NCI-H345 treated with DMSO at 0.1 percent for 48 hours (cell line): Measurements from ENCODE around the gene SLC4A1.

Experiments used
- DNase-seq: peaks from one replicate; lab custom pipeline; 2025; ENCODE audit not compliant: unreplicated experiment; lab: John Stamatoyannopoulos, UW

SLC4A1 gene

DNA sequence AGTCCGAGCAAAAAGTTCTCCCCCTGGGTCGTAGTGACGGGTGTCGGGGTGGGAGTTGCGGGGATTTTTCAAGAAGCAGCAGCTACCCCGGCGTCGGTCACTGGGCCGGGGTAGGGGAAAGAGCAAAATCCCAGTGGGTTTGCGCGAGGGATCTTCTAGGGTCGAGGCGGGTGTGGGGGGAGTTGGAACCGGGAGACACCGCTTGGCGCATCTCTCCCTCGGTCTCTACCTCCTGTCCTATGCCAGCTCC is 46.1 kb downstream of the SLC4A1 start:
- DNase-seq, result no peak

GRCh38 chr17:44221084-44221861 is 46.7 kb downstream of the SLC4A1 start:
- peak; percentile 59 for DNase-seq

- peak; percentile 13 for DNase-seq
Measured at GRCh38 chr17:44220213-44221083, 47.5 kb downstream of the SLC4A1 start.

DNA sequence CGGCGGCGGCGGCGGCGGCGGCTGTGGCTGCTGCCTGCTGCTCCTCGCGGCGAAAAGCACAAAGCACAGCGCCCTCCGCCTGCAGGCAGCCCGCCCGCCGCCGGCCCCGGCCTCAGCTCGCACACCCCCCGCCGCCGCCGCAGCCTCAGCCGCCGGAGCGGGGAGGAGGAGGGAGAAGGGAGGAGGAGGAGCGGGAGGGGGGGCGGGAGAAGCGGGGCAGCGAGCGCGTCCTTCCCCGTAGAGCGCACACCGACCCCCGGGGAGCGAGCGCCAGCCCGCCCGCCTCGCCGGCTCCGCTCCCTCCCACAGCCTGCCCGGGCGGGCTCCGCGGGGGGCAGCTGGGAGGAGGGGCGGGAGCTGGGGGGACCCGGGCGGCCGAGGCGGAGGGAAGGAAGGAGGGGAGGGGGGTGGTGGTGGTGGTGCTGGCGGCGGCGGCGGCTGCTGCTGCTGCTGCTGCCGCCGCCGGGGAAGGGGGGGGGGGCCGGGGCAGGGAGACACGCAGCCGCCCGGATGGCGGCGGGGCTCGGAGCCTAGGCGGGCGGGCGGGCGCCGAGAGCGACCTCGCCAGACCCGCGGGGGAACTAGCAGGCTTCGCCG is 48.2 kb downstream of the SLC4A1 start, which contains the start of gene UBTF:
TSS of gene UBTF (minus strand) at position 60 of the 597 bp plus-strand sequence. CDS start 1,446 bp downstream, outside the sequence.
- DNase-seq, result peak; percentile 50

DNA sequence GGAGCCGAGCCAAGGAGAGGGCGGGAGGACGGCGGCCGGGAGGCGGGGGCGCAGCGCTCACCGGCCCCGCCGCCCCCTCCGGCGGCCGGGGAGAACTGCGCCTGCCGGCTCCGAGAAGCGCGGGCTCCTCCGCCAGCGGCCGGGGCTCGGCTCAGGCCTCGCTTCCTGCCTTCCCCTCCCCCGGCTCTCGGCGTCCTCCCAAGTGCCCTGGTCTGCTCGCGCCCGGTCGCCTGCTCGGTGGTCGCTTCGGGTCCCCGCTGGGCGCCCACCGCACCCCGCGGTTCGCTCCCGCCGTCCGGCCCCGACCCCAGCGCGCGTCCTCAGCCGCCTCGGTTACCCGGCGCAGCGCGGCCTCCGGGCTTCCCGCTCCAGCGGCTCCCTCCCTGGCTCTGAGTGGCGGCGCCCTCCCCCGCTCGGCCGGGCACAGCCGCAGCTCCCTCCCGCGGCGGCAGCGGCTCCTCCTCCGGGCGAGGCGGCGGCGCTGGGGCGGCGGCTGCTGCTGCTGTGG is 48.8 kb downstream of the SLC4A1 start:
- no peak for DNase-seq

GRCh38 chr17:44218344-44219107 is 49.4 kb downstream of the SLC4A1 start:
- DNase-seq, result peak; percentile 59

GRCh38 chr17:44217738-44218343 is 50.1 kb downstream of the SLC4A1 start:
- DNase-seq, result no peak

DNA sequence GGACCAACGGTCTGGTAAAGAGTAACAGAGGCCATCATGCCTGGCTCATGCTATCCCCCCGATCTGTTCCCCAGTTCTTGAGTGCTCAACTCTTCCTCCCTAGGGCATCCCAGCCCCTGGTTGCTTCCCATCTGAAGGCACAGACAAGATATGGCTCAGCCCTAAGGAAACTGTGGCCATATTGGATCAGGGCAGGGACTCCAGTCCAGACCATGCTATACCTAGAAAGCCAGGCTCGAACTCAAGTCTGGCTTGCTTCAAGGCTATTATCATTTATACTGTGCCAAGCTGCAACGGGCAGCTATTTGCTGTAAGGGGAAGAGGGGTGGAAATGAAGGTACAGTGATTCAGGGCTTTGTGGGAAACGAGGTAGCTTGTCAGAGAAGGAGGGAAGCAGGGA is 51.2 kb downstream of the SLC4A1 start:
- DNase-seq, result no peak

DNA sequence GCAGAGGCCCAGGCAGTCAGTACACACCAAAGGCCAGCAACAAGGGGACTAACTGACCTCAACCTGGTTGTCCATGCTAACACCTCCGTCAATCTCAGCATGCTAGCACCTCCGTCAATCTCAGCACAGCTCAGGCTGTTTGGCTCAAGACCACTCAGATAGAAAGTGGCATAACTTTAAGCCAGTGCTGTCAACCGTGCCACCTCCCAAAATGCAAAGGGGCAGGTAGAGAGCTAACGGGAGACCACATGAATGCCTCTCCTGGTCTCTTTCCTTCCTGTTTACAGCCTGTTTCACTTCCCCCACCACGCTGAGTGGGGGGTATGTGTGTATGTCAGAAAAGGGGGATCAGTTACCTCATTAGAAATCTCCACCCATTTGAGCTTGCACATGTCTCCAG is 51.8 kb downstream of the SLC4A1 start:
- DNase-seq, result no peak

DNA sequence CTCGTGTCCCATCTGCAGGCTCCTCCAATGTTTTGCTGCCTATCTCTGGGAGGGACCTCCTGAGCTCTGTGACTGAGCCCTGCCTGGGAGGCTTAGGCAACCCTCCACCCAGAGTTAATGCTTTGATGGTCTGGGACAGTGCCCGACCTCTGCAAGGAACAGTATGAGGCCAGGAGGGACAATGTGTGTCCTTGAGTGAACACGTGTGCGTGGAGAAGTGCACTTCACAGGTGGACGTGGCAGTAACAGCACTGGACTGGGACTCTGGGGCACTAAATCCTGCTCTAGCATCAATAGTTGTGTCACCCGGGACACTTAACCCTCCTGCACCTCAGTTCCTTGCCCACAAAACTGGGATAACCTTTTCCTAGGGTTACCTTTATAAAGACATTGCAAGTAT is 53.0 kb downstream of the SLC4A1 start:
- no peak for DNase-seq

GRCh38 chr17:44214230-44214494 is 53.8 kb downstream of the SLC4A1 start:
- DNase-seq, result no peak

DNA sequence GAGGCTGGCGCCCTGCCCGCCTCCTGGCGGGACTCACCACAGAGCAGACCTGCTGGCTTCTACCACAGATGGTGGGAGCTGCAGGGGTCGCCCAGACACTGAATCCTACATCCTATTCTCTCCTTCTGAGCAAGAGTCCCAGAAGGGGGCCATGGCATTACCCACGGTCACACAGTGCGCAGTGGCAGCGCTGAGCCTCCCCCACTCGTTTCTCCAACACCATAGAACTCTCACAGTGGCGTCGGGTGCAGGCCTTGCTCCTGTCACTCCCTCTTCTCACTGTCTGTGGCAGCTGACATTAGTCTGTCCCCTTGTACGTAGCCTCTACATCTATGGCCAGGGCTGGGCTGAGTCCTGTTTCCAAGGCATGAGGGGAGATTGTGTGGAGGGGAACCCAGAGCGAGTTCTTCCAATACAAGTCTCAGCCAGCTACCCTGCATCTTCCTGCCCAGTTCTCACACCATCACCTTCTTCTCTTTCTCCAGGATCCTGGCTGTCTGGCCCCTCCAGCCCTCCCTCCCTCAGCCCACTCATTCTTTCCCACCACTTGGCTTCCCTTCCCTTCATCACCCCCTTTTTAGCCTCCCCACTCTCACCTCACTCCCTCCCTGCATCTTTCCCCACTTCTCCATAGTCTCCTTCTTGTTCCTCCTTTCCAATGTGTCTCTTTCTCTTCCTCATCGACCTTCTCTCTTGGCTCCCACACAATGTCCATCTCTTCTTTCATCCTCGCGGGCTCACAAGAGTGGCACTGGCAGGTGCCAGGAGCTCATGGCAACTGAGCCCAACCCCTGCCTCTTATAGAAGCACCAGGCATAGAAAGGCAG is 54.3 kb downstream of the SLC4A1 start:
- DNase-seq, result no peak

- DNase-seq, result no peak
Measured at GRCh38 chr17:44212507-44213402, 55.2 kb downstream of the SLC4A1 start.

DNA sequence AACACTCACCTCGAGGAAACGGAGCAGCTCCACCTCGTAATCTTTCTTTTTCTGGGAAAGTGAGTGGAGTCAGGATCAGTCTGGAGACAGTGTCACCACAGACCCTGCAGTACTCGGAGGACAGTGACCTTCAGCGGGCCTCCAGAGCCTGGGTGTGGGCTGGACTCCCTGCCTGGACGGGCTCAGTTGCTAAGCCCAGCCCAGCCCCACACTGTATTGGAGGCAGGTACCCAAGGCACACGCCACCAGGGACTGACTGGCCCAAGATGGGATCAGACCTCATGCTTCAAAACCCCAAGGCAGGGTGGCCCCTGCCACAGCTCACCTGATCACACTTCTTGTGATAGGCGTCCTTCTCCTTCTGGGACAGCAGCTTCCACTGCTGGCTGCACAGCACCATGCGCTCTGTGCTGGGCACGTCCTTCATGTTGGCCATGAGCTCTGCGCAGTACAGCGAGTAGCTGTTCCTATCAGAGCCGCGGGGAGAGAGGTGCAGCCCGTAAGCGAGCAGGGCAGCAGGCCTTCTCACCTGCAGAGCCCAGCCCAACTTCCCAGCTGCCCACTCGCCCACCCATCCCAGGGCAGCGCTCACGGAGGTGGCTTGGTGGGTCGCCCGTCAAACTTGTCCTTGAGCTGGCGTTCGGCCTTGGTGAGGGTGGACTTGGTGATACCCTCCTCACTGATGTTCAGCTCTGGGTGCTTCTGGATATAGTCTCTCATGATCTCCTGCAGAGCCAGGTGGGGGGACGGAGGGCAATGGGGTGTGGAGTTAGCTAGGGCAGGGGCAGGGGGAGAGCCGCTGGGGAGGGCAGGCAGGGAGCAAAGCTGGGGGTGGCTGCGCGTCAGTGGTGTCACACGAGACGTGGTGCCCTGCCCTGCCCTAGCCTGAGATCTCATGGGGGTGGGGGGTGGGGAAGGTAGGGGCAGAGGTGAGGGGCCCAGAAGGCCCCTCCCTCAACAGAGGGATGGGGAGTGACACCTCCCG is 56.4 kb downstream of the SLC4A1 start:
- DNase-seq, result no peak

- DNase-seq, result no peak
Measured at GRCh38 chr17:44210342-44211192, 57.4 kb downstream of the SLC4A1 start.

DNA sequence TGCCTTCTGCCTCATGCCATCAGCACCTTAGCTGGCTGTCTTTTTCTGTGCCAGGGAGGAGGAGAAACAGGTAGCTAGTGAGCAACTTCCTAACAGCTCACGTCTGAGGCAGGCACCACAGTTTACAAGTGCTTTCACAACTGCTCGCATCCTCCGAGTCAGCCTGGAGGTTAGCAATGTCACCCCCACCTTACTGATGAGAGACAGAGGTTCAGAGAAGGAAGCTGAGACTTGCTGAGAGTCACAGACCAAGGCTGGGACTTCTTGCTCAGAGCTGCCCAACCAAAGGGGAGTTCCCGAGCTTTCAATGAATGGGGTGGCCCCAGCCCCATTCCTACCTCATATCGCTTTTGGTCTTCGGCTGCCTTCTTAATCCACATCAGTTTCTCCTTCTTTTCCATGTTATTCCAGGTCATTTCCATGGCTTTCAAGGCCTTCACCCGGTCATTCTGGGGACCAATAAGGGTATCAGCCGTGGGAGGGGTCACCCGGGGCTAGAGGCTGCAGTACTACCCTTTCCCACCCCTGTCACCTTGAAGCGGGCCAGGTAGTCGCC is 58.1 kb downstream of the SLC4A1 start:
- no peak for DNase-seq

GRCh38 chr17:44207743-44208142 is 60.2 kb downstream of the SLC4A1 start:
- no peak for DNase-seq
